Astrocyte (in vitro differentiated cells and primary cell): Measurements from ENCODE around the gene ZIC4.

Experiments used
- CTCF ChIP-seq: IDR thresholded peaks from 2 replicates; pipeline ENCODE4 v1.5.1; 2011; ENCODE audit warnings: low read depth, mild to moderate bottlenecking, inconsistent platforms, low read length, moderate library complexity; ENCODE audit not compliant: insufficient read depth
- EZH2 ChIP-seq: IDR thresholded peaks from 2 replicates; pipeline ENCODE4 v1.6.1; 2012; ENCODE audit warnings: mild to moderate bottlenecking, low read length, inconsistent platforms; ENCODE audit not compliant: insufficient read depth

DNA sequence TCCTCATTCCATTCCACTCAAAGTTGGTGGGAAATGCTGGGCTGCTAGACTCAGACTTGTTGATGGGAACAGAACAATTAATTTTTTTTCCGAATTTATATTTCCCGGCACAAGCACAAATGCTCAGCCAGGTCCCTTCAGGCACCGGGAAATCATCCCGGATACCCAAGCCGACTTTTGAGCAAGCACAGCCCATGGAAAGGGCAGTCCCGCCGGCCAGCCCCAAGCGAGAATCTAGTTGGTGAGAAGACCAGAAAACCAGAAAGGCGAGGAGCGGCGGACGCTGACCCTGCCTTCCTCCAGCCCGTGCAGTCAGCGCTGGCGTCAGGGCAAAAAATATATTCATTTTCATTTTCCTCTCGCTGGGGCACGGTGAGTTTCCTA is 763 bp upstream of the ZIC4 start:
- TF ChIP-seq CTCF (no peak), EZH2 (peak; percentile 34)
